ENCODE measurements around the gene GANC.

GANC gene

GRCh38 chr15:42232606-42233005 lies 40.4 kb upstream of the GANC start:
- TF ChIP-seq MYC (IDR thresholded peaks at IDR 0.05; ENCODE audit: low read depth, low read length) (no peak), MAX (IDR thresholded peaks at IDR 0.05; ENCODE audit: low read depth, low read length) (no peak), POLR2A (IDR thresholded peaks at IDR 0.05; ENCODE audit: extremely low read depth, insufficient read length) (no peak), CTCF (IDR thresholded peaks at IDR 0.05; ENCODE audit: low read depth, low read length) (no peak)
- H3K4me3 ChIP-seq (ENCODE audit: low read depth, low read length), result no peak overlapping the region
- no peak for DNase-seq (ENCODE audit: low read depth)

GRCh38 chr15:42233107-42233506 lies 39.9 kb upstream of the GANC start:
- no peak for DNase-seq (ENCODE audit: low read depth)
- TF ChIP-seq MAX (IDR thresholded peaks at IDR 0.05; ENCODE audit: low read depth, low read length) (no peak), CTCF (IDR thresholded peaks at IDR 0.05; ENCODE audit: low read depth, low read length) (no peak), POLR2A (IDR thresholded peaks at IDR 0.05; ENCODE audit: extremely low read depth, insufficient read length) (no peak), MYC (IDR thresholded peaks at IDR 0.05; ENCODE audit: low read depth, low read length) (no peak)
- H3K4me3 ChIP-seq (ENCODE audit: low read depth, low read length), result no peak overlapping the region

- DNase-seq (ENCODE audit: low read depth), result no peak
- TF ChIP-seq MAX (IDR thresholded peaks at IDR 0.05; ENCODE audit: low read depth, low read length) (no peak), POLR2A (IDR thresholded peaks at IDR 0.05; ENCODE audit: extremely low read depth, insufficient read length) (no peak)
- H3K4me3 ChIP-seq (ENCODE audit: low read depth, low read length), result no peak overlapping the region
Measured at GRCh38 chr15:42239528-42240182, 33.3 kb upstream of the GANC start.

- TF ChIP-seq MYC (IDR thresholded peaks at IDR 0.05; ENCODE audit: low read depth, low read length) (no peak), CTCF (IDR thresholded peaks at IDR 0.05; ENCODE audit: low read depth, low read length) (no peak), POLR2A (IDR thresholded peaks at IDR 0.05; ENCODE audit: extremely low read depth, insufficient read length) (no peak)
- H3K4me3 ChIP-seq (ENCODE audit: low read depth, low read length), result no peak overlapping the region
- DNase-seq (ENCODE audit: low read depth), result no peak
Measured at GRCh38 chr15:42240823-42241222, 32.2 kb upstream of the GANC start.

GRCh38 chr15:42253300-42253699 lies 19.7 kb upstream of the GANC start:
- DNase-seq (ENCODE audit: low read depth), result no peak
- TF ChIP-seq CTCF (IDR thresholded peaks at IDR 0.05; ENCODE audit: low read depth, low read length) (no peak), MAX (IDR thresholded peaks at IDR 0.05; ENCODE audit: low read depth, low read length) (no peak), MYC (IDR thresholded peaks at IDR 0.05; ENCODE audit: low read depth, low read length) (no peak), POLR2A (IDR thresholded peaks at IDR 0.05; ENCODE audit: extremely low read depth, insufficient read length) (no peak)
- H3K4me3 ChIP-seq (ENCODE audit: low read depth, low read length), result no peak overlapping the region

GRCh38 chr15:42264795-42265194 lies 8.2 kb upstream of the GANC start:
- DNase-seq (ENCODE audit: low read depth), result no peak
- H3K4me3 ChIP-seq (ENCODE audit: low read depth, low read length), result no peak overlapping the region
- no peak for TF ChIP-seq CTCF (IDR thresholded peaks at IDR 0.05; ENCODE audit: low read depth, low read length)
- TF ChIP-seq MAX (IDR thresholded peaks at IDR 0.05; ENCODE audit: low read depth, low read length), result no peak
- TF ChIP-seq MYC (IDR thresholded peaks at IDR 0.05; ENCODE audit: low read depth, low read length), result no peak
- no peak for TF ChIP-seq POLR2A (IDR thresholded peaks at IDR 0.05; ENCODE audit: extremely low read depth, insufficient read length)
